UCSD-AML1 (cell line): ENCODE data around the gene ZNF217.
A peak's percentile ranks its signal among the peaks of the same experiment; 100 is the strongest.
"Not testable (repeated sequence)": the region's sequence is repeated elsewhere in the genome, so short reads cannot be mapped to it uniquely, and the experiment has no call there.

Experiments
- DNase-seq: peaks from one replicate; lab custom pipeline; 2025; ENCODE audit not compliant: unreplicated experiment; lab: John Stamatoyannopoulos, UW

ZNF217 gene

GRCh38 chr20:53593466-53594007 lies at the start of gene ZNF217:
ZNF217 (minus strand) TSS chr20:53593839; CDS start chr20:53582826, 11,013 bp downstream.
- DNase-seq = peak; percentile 72

GRCh38 chr20:53643031-53643832 lies 49.6 kb upstream of the ZNF217 start:
- peak; percentile 67 for DNase-seq

- peak; percentile 42 for DNase-seq
Observed at GRCh38 chr20:53642196-53643030, 48.8 kb upstream of the ZNF217 start.

- DNase-seq = no peak
Observed at GRCh38 chr20:53639647-53640440, 46.2 kb upstream of the ZNF217 start.

- DNase-seq = no peak
Observed at GRCh38 chr20:53639128-53639527, 45.5 kb upstream of the ZNF217 start.

- not testable (repeated sequence) for DNase-seq
Observed at GRCh38 chr20:53637310-53637709, 43.7 kb upstream of the ZNF217 start.

- no peak for DNase-seq
Observed at GRCh38 chr20:53636540-53637097, 43.0 kb upstream of the ZNF217 start.

GRCh38 chr20:53635221-53635620 lies 41.6 kb upstream of the ZNF217 start:
- DNase-seq = peak; percentile 19

GRCh38 chr20:53631909-53632662 lies 38.4 kb upstream of the ZNF217 start:
- no peak for DNase-seq

GRCh38 chr20:53629436-53629835 lies 35.8 kb upstream of the ZNF217 start:
- no peak for DNase-seq

- DNase-seq = not testable (repeated sequence)
Observed at GRCh38 chr20:53628758-53629157, 35.1 kb upstream of the ZNF217 start.

GRCh38 chr20:53628076-53628475 lies 34.4 kb upstream of the ZNF217 start:
- DNase-seq = no peak

GRCh38 chr20:53627001-53627400 lies 33.4 kb upstream of the ZNF217 start:
- not testable (repeated sequence) for DNase-seq

GRCh38 chr20:53626584-53626983 lies 32.9 kb upstream of the ZNF217 start:
- no peak for DNase-seq

GRCh38 chr20:53625311-53626129 lies 31.9 kb upstream of the ZNF217 start:
- DNase-seq = no peak

GRCh38 chr20:53624927-53625250 lies 31.2 kb upstream of the ZNF217 start:
- DNase-seq = not testable (repeated sequence)

- peak; percentile 53 for DNase-seq
Observed at GRCh38 chr20:53623454-53624211, 30.0 kb upstream of the ZNF217 start.

- DNase-seq = no peak
Observed at GRCh38 chr20:53623134-53623453, 29.5 kb upstream of the ZNF217 start.
